SK-N-SH treated with all-trans-retinoic acid at 6 μM for 48 hours (cell line): ENCODE measurements around the gene ZSCAN12.

ENCODE experiments used
- ATAC-seq: fragments of 200-7000 bp; cut with Tn5 transposase; 3 replicates; pipeline ENCODE4 v1.9.1; 2020; ENCODE audit warnings: mild to moderate bottlenecking, moderate library complexity
- ARNTL ChIP-seq: fragments of 450-650 bp; formaldehyde crosslinking; IDR thresholded peaks from 2 replicates; pipeline ENCODE4 v1.5.0; 2020; ENCODE audit warnings: low read depth, mild to moderate bottlenecking, moderate library complexity, borderline replicate concordance
- BACH2 ChIP-seq: fragments of 250-450 bp; sonication (Bioruptor Pico); IDR thresholded peaks from 2 replicates; pipeline ENCODE4 v1.9.0; 2021; ENCODE audit warnings: mild to moderate bottlenecking, borderline replicate concordance
- CREB5 ChIP-seq: fragments of 250-450 bp; sonication (Bioruptor Pico); IDR thresholded peaks from 2 replicates; pipeline ENCODE4 v1.5.1; 2020; ENCODE audit warnings: low read depth, mild to moderate bottlenecking, moderate library complexity
- CSDC2 ChIP-seq: fragments of 250-450 bp; sonication (Bioruptor Pico); IDR thresholded peaks from 2 replicates; pipeline ENCODE4 v1.5.0; 2020; ENCODE audit warnings: mild to moderate bottlenecking, moderate library complexity
- CSRNP3 ChIP-seq: fragments of 250-450 bp; sonication (Bioruptor Pico); IDR thresholded peaks from 2 replicates; pipeline ENCODE4 v1.5.1; 2021; ENCODE audit warnings: mild to moderate bottlenecking, moderate library complexity
- ESRRG ChIP-seq: fragments of 250-450 bp; sonication (Bioruptor Pico); IDR thresholded peaks from 2 replicates; pipeline ENCODE4 v1.6.1; 2021; ENCODE audit warnings: mild to moderate bottlenecking
- GLIS3 ChIP-seq: fragments of 250-450 bp; sonication (Bioruptor Pico); IDR thresholded peaks from 2 replicates; pipeline ENCODE4 v1.5.0; 2020; ENCODE audit warnings: mild to moderate bottlenecking, moderate library complexity
- PATZ1 ChIP-seq: fragments of 250-450 bp; sonication (Bioruptor Pico); IDR thresholded peaks from 2 replicates; pipeline ENCODE4 v1.8.0; 2020; ENCODE audit warnings: mild to moderate bottlenecking, moderate library complexity, borderline replicate concordance
- POU6F1 ChIP-seq: fragments of 250-450 bp; sonication (Bioruptor Pico); IDR thresholded peaks from 2 replicates; pipeline ENCODE4 v1.8.0; 2021; ENCODE audit warnings: low read depth, mild to moderate bottlenecking, moderate library complexity, borderline replicate concordance
- RARB ChIP-seq: fragments of 250-450 bp; sonication (Bioruptor Pico); IDR thresholded peaks from 2 replicates; pipeline ENCODE4 v1.8.0; 2021; ENCODE audit warnings: mild to moderate bottlenecking, moderate library complexity
- SNAI2 ChIP-seq: fragments of 250-450 bp; sonication (Bioruptor Pico); IDR thresholded peaks from 2 replicates; pipeline ENCODE4 v1.5.0; 2020; ENCODE audit warnings: mild to moderate bottlenecking, moderate library complexity
- TCF4 ChIP-seq: fragments of 250-450 bp; sonication (Bioruptor Pico); IDR thresholded peaks from 2 replicates; pipeline ENCODE4 v1.8.0; 2021; ENCODE audit warnings: mild to moderate bottlenecking, moderate library complexity, borderline replicate concordance
- TSHZ2 ChIP-seq: fragments of 250-450 bp; sonication (Bioruptor Pico); IDR thresholded peaks from 2 replicates; pipeline ENCODE4 v1.5.0; 2020; ENCODE audit warnings: mild to moderate bottlenecking, moderate library complexity
- ZFP3 ChIP-seq: fragments of 250-450 bp; sonication (Bioruptor Pico); IDR thresholded peaks from 2 replicates; pipeline ENCODE4 v1.5.0; 2020; ENCODE audit warnings: mild to moderate bottlenecking, moderate library complexity
- ZNF8 ChIP-seq: fragments of 450-650 bp; formaldehyde crosslinking; IDR thresholded peaks from 2 replicates; pipeline ENCODE4 v1.5.0; 2020; ENCODE audit warnings: mild to moderate bottlenecking, moderate library complexity

ZSCAN12 gene

GRCh38 chr6:28333047-28333446 is 66.5 kb downstream of the ZSCAN12 start:
- TF ChIP-seq ZFP3 (CRISPR knock-in tag): no peak
- no peak for TF ChIP-seq CSRNP3 (CRISPR knock-in tag)
- no peak for TF ChIP-seq CREB5 (CRISPR knock-in tag)
- TF ChIP-seq TCF4 (CRISPR knock-in tag): no peak
- no peak for ATAC-seq

- no peak for TF ChIP-seq RARB (CRISPR knock-in tag)
- TF ChIP-seq PATZ1: no peak
- no peak for TF ChIP-seq CSDC2 (CRISPR knock-in tag)
- no peak for TF ChIP-seq SNAI2 (CRISPR knock-in tag)
- TF ChIP-seq ESRRG (CRISPR knock-in tag): no peak
- TF ChIP-seq ARNTL: no peak
- no peak for TF ChIP-seq POU6F1 (CRISPR knock-in tag)
- no peak for TF ChIP-seq CSRNP3 (CRISPR knock-in tag)
- TF ChIP-seq ZNF8: no peak
- TF ChIP-seq GLIS3 (CRISPR knock-in tag): no peak
- TF ChIP-seq BACH2 (CRISPR knock-in tag): no peak
- no peak for TF ChIP-seq TSHZ2 (CRISPR knock-in tag)
- TF ChIP-seq, all 23 proteins: peak for 0
- no peak for ATAC-seq
Observed at GRCh38 chr6:28330041-28330440, 69.5 kb downstream of the ZSCAN12 start.
